Neural progenitor cell (in vitro differentiated cells): ENCODE results near the gene OAS1.

Experiments
- EZH2 ChIP-seq: fragments of 200-600 bp; sonication (generic); IDR thresholded peaks from 2 replicates; pipeline ENCODE4 v1.6.1; 2017; ENCODE audit warnings: antibody characterized with exemption, mild to moderate bottlenecking, moderate library complexity
- EZH2phosphoT487 ChIP-seq: fragments of 200-600 bp; sonication (generic); IDR thresholded peaks from 2 replicates; pipeline ENCODE4 v1.6.1; 2017; ENCODE audit warnings: antibody characterized with exemption
- TF ChIP-seq, protein P1 (sequence below): fragments of 200-600 bp; sonication (generic); IDR thresholded peaks from 2 replicates; pipeline ENCODE4 v1.5.1; 2017; ENCODE audit warnings: antibody characterized with exemption, mild to moderate bottlenecking

DNA sequence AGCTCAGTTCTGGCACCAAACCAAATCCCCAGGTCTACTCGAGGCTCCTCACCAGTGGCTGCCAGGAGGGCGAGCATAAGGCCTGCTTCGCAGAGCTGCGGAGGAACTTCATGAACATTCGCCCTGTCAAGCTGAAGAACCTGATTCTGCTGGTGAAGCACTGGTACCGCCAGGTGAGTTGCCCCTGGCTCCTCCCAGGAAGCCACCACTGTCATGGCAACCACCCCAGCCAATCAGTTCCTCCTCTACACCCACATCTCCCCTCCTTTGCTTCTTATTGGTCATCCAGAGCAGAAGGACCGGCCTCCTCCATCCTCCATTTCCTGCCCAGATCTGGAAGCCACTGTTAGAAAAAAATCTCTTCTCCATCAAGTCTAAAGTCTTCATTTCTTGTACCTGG is 54.3 kb downstream of the OAS1 start:
- TF ChIP-seq, protein P1, sequence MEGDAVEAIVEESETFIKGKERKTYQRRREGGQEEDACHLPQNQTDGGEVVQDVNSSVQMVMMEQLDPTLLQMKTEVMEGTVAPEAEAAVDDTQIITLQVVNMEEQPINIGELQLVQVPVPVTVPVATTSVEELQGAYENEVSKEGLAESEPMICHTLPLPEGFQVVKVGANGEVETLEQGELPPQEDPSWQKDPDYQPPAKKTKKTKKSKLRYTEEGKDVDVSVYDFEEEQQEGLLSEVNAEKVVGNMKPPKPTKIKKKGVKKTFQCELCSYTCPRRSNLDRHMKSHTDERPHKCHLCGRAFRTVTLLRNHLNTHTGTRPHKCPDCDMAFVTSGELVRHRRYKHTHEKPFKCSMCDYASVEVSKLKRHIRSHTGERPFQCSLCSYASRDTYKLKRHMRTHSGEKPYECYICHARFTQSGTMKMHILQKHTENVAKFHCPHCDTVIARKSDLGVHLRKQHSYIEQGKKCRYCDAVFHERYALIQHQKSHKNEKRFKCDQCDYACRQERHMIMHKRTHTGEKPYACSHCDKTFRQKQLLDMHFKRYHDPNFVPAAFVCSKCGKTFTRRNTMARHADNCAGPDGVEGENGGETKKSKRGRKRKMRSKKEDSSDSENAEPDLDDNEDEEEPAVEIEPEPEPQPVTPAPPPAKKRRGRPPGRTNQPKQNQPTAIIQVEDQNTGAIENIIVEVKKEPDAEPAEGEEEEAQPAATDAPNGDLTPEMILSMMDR, result no peak
- TF ChIP-seq EZH2phosphoT487 (no peak), EZH2 (no peak)
